DMS153 treated with DMSO at 0.1 percent for 48 hours (cell line): ENCODE measurements around the gene PLS1.
"Not testable (repeated sequence)": the region's sequence is repeated elsewhere in the genome, so short reads cannot be mapped to it uniquely, and the experiment has no call there.

Source experiments
- DNase-seq: peaks from one replicate; lab custom pipeline; 2025; ENCODE audit not compliant: unreplicated experiment; lab: John Stamatoyannopoulos, UW

PLS1 gene

DNA sequence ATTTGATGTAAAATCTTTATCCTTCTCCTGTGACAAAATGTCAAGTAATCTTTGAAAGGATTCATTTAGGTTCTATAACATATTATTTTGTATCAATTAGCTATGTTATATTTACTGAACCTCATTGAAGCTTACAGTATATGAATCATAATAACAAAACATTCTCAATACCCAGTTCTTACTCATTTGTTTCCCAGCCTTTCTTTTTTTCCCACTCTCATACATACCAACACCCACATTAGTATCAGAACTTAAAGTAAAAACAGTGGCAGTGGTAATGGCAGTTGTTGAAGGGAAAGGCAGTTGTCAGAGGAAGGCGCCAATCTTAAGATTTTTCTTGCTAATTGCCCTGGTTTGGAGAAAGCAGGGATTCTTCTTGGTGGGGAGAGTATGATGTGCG lies 94.4 kb downstream of the PLS1 start:
- DNase-seq = no peak

DNA sequence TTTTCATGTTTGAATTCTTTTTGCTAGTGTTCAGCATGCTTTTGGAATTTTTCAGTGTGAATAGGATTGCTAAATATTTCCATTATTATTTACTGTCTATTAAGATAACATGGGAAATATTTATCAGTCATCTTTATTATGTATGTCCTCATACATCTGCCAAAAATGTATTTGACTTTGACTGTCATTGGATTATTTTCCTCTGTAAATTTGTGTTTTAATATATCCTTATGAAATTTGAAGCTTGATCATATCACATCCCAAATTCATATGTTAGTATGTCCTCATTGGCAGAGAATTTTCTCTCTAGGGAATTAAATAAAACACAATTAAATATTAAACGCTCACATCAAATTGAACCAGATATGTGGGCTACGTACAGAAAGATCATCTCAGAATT lies 95.3 kb downstream of the PLS1 start:
- no peak for DNase-seq

DNA sequence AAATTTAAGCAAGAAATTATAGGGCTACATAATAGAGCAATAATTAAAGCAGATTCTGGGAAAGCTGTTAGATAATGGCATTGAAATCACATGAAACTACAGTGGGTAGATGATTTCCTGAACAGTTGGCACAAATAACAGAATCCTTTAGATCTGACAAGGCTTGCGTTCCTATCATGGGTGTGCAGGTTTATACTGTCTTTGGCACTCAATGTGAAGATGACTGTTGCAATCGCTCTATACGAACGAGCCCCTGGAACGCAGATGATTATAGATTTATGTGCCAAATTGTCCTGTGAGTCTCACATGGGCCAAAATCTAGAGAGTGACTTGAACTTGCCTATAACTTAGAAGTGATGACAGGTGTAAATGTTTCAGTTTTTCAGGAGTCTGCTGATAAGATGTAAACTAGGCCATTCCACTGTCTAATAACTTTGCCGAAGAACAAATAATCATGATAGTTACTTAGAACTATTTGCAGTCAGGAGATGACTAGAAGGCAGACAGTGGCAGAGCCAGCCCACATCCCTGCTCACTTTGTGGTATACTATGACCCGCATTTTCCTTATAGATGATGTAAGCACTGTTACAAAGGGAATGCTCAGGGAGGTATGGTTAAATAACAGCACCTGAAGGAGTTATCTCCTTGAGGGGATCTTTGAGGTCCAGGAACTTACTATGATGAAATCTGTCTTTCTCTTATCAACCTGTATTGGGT lies 97.1 kb downstream of the PLS1 start:
- no peak for DNase-seq

DNA sequence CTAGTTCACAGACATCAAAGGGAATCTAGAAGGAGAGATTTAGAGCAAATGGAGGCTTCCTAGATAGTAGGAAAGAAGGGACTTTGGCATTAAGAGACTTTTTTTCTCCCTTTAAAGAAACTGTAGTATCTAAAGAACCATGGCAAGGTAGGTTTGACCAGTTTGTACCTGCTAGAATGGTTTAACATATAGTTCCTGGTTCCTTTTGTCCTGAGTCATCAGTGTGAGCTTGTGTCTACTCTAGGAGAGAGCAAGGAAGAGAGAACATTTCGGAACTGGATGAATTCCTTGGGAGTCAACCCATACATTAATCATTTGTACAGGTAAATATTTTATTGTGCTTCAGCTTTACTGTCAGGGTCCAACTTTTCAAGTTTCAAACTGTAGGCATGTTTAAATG lies 98.0 kb downstream of the PLS1 start:
- DNase-seq = no peak

DNA sequence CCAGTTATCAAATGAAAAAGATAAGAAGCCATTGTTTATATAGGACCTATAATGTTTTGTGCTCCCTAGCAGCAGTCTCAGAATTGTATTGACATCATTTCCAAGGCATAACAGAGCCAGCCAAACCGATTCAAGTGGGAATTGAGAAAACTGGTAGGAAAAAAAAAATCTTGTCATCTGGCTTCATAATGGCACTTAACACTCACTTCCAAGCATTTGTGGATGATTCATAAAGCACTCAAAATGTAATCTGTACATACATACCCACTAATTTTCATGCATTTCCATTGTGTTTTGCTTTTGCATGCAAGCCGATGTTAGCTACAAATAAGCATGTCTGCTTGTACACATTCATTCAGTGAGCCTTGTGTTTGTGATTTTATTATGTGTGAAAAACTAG lies 109.0 kb downstream of the PLS1 start:
- no peak for DNase-seq

DNA sequence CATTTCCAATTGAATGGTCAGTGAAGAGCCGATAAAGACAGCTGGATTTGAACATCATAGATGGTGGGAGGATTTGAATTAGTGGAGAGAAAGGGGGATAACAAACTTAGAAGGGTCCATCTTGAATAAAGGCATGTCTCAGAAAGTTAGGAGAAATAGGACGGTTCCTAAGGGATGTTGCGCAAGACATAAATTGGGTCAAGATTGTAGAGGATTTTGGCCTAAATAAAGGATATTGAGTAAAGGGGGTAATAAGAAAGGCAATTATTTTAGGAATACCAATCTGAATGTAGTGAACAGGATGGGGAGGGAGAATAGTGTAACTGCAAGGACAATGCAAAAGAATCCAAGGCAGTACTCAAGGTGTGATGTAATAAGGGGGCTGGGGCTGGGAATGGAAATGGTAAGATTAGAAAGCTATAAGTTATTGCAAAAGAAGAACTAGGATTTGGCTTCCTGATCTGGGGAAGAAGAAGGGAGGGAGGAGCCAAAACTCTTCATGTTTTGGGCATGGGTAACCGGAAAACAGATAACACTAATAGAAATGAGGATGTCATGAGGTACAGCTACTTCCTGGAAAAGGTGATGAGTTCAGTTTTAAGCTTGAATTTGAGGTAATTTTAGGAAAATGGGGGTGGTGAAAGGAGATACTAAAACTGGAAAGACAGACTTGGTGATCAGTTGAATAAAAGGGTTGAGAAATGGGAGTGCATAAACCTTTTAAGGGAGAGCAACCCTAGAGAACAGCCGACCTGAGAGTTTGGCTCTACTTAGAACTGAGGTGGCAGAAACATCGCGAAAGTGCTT lies 110.3 kb downstream of the PLS1 start:
- DNase-seq = no peak

DNA sequence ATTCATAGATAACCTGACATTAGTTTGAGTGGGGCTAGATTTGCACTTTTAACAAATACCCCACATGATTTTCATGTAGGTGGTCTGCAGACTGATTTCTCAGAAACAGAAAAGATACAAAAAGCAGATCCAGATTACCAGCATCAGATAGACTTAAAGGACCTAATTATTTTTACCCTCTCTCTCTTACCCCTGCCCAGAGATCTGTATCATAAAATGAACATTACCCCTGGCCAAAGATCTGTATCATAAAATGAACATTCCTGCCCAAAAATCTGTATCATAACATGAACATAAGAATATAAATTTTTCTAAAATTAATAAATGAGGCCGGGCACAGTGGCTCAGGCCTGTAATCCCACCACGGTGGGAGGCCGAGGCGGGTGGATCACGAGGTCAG lies 113.0 kb downstream of the PLS1 start:
- DNase-seq = no peak

DNA sequence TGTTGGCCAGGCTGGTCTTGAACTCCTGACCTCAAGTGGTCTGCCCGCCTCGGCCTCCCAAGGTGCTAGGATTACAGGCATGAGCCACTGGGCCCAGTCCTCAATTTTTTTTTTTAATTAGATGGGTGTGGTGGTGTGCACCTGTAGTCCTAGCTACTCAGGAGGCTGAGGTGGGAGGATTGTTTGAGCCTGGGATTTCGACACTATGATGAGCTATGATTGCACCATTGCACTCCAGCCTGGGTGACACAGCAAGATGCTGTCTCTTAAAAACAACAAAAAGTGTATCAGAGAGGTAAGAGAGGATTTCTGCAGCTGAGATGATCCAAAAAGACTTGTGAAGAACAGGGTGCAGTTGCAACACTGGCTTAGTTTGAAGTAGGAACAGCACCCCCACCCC lies 118.7 kb downstream of the PLS1 start:
- DNase-seq = not testable (repeated sequence)

DNA sequence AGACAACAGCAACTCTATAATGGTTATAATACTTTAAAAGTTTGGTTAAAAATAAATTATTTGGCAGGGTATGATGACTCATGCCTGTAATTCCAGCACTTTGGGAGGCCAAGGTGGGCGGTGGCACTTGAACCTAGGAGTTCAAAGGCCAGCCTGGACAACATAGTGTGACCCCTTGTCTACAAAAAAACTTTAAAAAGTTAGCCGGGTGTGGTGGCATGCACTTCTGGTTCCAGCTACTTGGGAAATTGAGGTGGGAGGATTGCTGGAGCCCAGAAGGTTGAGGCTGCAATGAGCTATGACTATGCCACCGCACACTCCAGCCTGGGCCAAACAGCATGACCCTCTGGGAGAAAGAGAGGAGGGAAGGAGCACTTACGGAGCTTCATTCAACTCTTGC lies 119.9 kb downstream of the PLS1 start:
- no peak for DNase-seq

DNA sequence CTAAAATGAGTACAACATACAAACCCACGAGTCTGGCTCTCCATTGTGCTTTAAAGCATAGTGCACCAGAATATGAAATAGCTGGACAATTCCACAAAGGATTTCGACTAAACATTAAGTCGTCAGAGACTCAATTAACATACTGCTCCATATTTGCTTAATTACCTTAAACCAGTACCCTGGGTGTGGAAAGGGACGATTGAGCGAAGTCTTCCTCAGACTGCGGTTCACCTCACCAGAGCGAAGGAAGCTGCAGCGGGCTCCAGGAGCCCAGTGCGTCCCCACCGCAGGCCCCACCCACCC lies 127.4 kb downstream of the PLS1 start:
- no peak for DNase-seq

DNA sequence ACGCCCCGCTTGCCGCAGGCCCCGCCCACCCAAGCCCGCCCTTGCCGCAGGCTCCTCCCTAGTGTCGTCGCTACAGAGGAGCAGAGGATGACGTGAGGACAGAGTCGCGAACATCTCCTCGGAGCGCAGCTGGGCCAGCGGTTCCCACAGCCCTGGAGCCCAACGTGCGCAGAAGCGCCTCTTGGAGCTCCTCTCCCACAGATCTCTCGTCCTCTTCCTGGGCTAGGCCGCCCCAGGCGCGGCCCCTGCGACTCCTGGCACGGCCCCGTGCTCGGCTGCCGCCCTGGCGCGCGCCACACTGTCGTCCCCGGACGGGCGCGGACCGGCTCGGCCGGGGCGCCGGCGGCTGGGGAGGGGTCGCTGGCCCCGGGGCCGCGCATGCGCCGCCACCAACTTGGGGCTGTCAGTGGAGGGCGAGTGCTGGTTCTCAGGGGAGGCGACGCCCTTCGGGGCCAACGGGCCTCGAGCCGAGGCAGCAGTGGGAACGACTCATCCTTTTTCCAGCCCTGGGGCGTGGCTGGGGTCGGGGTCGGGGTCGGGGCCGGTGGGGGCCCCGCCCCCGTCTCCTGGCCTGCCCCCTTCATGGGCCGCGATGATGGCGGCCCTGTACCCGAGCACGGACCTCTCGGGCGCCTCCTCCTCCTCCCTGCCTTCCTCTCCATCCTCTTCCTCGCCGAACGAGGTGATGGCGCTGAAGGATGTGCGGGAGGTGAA lies 127.9 kb downstream of the PLS1 start, which contains the start of gene TRPC1:
Gene TRPC1 (plus strand): TSS at position 67 of the 714 bp plus-strand sequence. CDS start 526 bp downstream, at position 593.
- peak; percentile 64 for DNase-seq

DNA sequence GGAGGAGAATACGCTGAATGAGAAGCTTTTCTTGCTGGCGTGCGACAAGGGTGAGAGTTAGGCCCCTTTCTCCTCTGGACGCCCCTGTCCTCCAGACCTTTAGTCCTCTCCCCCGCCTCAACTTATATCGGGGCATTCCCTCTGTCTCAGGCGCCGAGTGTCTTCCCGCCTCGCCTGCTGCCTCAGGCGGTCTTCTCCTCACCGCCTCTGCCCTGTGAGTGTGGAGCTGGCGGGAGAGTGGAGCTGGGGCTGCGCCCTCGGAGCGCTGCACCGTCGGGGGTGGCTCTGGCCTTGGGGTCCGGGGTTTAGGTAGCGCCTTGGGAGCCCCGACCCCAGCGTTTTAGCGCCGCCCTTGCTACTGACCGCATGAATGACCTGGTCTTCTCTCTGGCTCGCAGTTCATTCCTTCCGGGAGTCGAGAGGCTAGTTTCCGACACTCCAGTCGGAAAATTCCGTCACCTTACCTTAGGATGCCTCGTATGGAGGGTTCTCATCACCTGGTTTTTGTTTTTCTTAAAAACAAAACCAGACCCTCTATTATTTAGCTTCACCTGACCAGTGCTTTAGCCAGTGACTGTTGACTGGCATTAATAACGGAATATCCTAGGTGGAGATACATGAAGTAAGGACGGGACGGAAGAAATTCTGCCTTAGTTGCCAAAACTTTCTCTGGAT lies 128.6 kb downstream of the PLS1 start:
- no peak for DNase-seq

DNA sequence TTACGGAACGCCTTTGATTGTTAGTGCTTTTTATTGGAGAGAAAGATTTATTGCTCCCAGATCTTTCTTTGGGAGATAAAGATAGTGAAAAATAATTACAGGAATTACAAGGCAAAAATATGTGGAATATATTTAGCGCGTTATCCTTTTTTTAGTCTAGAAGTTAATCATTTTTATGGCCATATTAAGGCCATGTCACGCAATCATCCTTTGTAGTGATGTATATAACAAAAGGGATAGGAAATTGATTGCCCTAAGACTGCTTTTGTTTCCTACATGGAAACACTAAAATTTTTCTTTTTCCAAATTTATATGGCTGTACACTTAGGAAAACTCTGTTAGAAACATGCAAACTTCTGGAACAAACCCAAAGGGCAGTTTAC lies 129.2 kb downstream of the PLS1 start:
- DNase-seq = no peak

DNA sequence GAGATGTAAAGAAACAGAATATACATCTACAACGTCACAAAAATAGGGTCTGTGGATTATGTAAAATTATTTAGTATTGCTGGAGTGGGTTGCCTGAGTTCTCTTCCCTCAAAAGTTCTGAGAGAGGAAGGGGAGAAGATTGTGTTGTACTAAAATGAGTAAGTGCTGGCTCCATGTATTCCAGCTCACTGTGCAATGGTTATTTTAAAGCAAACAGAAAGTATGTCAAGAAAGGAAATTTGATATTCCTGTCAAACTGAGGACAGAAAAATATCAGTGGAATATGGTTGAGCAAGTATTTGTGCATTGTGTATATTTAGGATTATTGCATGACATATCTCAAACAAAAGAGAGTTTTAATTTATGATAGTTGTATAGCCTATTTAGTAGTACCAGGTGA lies 129.8 kb downstream of the PLS1 start:
- no peak for DNase-seq

DNA sequence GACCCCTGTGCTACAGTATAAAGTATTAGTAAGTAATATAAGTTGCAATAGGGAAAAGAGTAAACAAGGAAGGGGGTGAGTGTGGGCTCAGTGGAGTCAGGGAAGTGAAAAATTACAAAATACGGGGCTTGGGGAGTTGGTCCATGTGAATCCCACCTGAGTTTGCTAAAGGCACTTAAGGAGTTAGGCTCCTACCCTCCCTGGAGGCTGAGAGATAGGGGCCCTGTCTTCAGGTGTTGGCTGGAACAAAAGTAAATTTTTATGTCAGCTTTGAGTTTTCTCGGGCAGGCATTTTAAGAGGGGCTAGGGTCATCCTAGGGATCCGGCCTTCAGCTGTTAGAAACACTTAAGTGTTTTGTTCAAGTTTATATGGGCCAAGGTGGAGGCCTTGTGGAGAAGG lies 135.9 kb downstream of the PLS1 start:
- no peak for DNase-seq

DNA sequence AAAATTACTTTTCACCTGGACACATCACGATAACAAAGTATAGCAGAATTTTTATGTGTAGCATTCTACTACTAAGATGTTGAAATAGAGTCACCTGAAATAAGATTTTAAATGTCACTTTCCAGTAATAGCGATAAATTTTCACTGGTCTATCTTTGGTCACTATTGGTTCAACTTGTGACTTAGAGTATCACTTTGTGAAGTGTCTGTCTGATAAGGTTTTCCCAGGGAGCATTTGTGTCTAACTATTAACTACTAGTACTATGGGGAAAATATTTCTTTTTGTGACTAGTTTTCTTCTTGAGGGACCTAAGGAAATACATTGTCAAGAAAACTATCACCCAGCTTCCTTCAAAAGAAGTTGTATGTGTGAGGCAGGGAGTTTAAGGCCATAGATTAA lies 138.6 kb downstream of the PLS1 start:
- DNase-seq = no peak

DNA sequence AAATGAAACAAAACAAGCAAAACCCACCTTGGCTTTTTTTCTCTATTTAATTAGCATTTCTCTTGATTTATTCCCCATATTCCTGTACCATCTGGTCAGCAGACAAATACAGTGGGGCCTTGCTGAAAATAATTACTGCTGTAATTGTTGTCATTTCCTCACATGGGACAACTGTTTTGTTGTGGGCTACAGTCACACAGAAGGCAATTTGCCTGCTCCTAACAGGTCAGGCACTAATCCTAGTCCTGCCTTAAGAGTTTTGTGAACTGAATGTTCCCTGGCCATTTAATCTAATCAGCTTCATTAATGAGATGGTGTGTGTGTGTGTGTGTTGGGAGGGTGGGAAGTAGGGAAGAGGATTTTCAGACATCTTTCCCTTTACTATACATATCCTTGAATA lies 139.3 kb downstream of the PLS1 start:
- no peak for DNase-seq

DNA sequence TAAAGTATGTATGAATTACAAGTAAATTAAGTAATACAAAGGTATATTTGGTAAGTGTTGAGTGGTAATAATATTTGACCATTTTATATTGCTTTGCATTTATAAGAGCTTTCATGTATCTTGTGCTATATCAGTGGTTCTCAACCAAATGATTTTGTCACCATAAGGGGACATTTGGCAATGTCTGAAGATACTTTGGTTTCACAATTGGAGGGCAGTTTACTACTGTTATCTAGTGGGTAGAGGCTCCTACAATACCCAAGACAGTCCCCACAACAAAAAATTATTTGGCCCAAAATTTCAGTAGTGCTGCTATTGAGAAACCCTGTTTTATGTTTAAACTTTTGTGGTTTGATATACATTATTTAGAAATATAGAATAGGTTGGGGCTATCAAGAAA lies 142.2 kb downstream of the PLS1 start:
- no peak for DNase-seq

DNA sequence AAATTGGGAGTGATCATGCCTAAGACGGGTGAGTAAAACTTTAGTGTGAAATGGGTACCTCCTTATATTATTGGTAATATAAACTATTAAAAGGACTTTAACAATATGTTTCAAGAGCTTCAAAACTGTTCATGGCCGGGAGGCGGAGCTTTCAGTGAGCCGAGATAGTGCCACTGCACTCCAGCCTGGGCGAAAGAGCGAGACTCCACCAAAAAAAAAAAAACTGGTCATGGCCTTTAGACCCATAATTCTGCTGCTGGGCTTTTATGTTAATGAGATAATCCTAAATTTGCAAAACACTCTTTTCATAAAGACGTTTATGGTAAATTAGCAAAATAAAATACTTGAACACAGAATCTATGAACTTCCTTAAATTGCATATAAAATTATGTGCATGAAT lies 150.5 kb downstream of the PLS1 start:
- DNase-seq = no peak

DNA sequence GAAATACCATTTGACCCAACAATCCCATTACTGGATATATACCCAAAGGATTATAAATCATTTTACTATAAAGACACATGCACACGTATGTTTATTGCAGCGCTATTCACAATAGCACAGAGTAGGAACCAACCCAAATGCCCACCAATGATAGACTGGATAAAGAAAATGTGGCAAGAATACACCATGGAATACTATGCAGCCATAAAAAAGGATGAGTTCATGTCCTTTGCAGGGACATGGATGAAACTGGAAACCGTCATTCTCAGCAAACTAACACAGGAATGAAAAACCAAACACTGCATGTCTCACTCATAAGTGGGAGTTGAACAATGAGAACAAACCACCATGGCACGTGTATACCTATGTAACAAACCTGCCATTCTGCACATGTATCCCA lies 154.3 kb downstream of the PLS1 start:
- DNase-seq = not testable (repeated sequence)

DNA sequence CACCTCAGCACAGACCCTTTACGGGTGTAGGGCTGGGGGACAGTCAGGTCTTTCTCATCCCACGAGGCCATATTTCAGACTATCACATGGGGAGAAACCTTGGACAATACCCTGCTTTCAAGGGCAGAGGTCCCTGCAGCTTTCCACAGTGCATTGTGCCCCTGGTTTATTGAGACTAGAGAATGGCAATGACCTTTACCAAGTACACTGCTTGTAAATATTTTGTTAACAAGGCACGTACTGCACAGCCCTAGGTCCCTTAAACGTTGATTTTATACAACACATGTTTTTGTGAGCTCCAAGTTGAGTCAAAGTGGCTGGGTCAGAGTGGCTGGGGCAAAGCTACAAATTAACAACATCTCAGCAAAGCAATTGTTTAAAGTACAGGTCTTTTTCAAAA lies 156.4 kb downstream of the PLS1 start:
- DNase-seq = not testable (repeated sequence)

DNA sequence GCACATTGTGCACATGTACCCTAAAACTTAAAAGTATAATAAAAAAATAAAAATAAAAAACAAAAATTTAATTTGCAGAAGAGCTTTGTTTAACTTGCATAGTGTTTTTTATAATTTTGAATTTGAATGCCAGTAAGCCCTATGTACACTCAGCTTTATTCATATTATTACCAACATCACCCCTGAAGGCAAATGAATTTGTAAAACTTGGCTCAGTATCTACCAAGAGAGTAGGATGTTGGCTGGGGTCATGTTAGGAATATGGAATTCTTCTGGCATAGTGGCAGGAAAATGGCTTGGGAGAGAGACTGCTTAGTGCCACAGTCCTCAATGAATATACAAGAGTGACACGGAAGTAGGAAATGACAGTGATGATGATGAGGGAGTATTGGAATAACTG lies 158.3 kb downstream of the PLS1 start:
- no peak for DNase-seq
